Islet of Langerhans (tissue), 1 donor: ENCODE data around the gene THSD1.

ENCODE experiments used
- FAIRE-seq: peaks from one replicate; lab custom pipeline; 2011; peaks lifted over from hg19 to GRCh38; lab: Jason Lieb, UNC

The THSD1 gene, protein sequence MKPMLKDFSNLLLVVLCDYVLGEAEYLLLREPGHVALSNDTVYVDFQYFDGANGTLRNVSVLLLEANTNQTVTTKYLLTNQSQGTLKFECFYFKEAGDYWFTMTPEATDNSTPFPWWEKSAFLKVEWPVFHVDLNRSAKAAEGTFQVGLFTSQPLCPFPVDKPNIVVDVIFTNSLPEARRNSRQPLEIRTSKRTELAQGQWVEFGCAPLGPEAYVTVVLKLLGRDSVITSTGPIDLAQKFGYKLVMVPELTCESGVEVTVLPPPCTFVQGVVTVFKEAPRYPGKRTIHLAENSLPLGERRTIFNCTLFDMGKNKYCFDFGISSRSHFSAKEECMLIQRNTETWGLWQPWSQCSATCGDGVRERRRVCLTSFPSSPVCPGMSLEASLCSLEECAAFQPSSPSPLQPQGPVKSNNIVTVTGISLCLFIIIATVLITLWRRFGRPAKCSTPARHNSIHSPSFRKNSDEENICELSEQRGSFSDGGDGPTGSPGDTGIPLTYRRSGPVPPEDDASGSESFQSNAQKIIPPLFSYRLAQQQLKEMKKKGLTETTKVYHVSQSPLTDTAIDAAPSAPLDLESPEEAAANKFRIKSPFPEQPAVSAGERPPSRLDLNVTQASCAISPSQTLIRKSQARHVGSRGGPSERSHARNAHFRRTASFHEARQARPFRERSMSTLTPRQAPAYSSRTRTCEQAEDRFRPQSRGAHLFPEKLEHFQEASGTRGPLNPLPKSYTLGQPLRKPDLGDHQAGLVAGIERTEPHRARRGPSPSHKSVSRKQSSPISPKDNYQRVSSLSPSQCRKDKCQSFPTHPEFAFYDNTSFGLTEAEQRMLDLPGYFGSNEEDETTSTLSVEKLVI

DNA sequence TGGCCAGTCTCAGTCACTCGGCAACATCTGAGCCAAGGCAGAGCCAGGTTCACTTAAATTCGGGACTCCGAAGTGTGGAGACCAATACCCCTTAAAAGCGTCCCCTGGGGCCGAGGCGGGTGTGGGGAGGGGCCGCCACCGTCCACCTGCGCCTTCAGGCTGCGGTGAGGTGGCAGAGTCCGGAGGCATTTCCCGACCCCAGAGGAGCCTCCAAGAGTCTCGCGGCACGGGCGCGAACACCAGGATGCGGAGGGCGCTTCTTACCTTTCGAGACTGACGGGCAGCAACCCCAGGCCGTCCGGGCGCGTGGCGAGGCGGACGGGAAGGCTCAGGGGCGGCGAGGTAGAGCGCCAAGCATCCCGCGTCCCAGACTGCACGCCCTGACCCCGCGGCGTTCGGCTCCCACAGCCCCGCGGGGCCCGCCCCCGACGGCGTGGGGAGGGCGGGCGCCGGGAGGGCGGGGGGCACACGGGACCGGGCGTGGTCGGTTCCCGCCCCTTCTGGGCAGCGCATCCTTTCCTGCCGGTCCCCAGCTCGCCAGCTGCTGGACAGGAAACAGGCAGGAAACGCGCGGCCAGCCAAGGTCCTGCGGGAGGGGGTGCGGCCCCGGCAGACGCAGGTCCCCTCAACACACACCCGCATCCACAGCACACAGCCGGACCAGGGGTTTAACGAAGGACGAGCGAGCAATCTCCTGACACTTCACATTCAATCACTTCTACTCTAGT lies at the start of gene THSD1:
Gene THSD1, minus strand, starts transcription at position 406 of the 728 bp plus-strand sequence. CDS start 3,572 bp downstream, outside the sequence.
- FAIRE-seq, result no peak

DNA sequence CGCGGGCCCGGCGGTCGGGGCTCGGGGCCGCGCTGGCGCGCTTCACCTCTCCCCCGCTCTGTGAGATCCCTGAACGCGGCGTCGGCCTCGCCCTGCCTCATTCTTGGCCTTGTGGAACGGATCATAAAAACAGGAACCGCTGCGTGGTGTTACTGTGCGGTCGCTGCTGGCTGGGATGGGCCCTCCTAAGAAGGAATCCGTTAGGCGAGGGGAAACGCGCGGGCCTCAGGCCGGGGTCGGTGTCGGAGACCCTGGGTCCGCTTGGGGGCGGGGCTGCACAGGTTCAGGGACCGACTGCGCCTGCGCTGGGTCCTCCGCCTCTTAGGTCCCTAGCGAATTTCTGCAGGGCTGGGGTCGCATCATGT lies 49.7 kb upstream of the THSD1 start:
- FAIRE-seq, result no peak

DNA sequence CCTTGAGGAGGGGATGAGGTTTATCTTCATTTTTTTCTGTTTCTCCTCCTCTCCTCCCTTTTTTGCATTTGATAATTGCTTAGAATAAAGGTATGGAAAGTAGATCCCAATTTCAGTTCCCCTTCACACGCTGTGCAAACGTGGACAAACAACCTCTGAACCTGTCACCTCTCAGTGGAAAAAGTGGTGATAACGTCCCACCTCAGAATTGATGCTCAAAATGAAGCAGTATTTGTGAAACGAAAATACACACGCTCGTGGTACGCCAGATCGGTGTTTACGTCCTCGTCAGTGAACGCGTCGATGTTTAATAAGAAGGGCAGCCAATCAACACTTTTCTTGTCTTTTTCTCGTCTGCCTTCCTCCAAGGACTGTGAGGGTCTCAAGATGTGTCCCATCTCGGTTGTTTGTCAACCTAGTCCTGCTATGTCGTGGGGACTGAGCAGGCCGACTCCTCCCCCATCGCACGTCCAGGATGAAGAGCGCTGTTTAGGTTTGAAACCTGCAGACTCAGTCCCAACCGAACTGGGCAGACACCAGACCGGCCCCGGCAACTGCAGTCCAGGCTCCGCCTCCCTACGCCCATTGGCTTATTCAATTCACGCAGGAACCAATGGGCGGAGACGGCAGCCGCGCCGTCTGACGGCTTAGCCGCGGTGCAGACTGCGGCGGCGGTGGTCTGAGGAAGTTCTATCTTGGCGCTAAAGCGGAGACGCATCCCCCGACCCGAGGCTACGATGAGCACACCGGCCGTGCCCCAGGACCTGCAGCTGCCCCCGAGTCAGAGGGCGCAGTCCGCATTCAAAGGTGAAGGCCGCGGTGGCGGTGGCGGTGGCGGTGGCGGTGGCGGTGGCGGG lies 49.1 kb upstream of the THSD1 start, which contains the start of gene CKAP2:
Gene CKAP2, plus strand, starts transcription at position 659 of the 857 bp plus-strand sequence. Its CDS starts 79 bp downstream, at position 738.
- no peak for FAIRE-seq

DNA sequence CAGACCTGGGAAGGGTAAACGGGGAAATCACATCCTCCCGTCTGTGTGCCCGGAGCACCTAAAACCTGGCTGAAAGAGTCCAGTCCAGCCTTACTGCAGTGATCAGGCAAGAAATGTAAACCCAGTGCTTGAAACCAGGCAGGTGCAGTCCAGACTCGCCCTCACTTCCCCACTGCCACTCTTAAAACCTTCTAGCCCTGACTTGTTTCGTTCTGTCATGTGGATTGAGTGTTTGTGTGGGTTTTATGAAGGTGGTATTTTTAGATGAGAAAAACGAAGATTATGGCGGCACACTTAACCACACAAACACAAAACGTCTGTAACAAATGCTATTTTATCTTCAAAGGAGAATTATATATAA lies 48.5 kb upstream of the THSD1 start:
- no peak for FAIRE-seq

DNA sequence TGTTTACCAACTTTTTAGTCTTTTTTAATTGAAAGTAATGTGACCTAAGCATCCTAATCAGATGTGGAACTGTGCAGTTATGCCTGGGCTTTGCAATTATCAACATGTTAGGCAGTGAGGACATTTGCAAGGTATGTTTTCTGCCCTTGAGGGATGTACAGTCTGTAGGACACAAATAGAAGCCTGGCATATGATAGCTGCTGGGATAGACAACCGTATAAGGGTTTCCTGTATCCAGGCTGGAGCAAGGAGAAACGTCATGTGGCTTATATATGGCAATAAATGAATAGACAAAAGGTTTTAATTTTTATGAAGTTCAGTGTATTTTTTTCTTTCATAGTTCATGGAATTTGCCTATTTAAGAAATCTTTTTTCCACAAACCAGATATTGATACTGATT lies 46.5 kb upstream of the THSD1 start:
- no peak for FAIRE-seq

DNA sequence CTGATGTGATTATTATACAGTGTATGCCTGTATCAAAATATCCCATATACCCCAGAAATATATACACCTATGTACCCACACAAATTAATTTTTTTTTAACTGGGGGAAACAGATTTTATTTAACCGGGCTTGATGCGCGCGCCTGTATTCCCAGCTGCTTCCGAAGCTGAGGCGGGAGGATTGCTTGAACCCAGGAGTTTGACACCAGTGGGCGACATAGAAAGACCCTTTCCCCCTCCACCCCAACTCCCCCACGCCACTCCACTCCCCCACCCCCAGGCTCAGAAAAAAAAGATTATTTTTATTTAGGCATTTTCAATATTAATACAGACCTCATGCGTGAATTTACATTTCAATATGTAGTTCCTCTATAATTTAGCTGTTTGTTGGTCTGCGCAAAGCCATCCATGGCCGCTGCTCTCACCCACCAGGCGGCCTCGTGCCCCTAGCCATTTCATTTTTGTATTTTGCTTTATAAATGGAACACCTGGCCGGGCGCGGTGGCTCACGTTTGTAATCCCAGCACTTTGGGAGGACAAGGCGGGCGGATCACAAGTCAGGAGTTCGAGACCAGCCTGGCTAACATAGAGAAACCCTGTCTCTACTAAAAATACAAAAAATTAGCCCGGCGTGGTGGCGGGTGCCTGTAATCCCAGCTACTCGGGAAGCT lies 45.3 kb upstream of the THSD1 start:
- no peak for FAIRE-seq

DNA sequence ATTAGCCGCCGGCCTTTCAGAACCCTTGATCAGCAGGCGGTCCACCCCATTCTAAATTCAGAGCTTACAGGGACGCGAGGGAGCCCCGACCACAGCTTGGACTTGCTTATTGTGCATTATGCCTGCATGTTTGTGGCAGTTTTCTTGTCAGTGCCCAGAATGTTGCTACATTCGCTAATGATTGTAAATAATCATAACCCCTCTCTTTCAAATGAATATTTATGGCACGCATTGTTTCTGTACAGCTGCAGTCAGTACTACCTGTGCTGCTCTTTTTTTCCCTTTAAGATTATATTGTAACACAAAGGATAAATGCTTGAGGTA lies 44.8 kb upstream of the THSD1 start:
- no peak for FAIRE-seq

DNA sequence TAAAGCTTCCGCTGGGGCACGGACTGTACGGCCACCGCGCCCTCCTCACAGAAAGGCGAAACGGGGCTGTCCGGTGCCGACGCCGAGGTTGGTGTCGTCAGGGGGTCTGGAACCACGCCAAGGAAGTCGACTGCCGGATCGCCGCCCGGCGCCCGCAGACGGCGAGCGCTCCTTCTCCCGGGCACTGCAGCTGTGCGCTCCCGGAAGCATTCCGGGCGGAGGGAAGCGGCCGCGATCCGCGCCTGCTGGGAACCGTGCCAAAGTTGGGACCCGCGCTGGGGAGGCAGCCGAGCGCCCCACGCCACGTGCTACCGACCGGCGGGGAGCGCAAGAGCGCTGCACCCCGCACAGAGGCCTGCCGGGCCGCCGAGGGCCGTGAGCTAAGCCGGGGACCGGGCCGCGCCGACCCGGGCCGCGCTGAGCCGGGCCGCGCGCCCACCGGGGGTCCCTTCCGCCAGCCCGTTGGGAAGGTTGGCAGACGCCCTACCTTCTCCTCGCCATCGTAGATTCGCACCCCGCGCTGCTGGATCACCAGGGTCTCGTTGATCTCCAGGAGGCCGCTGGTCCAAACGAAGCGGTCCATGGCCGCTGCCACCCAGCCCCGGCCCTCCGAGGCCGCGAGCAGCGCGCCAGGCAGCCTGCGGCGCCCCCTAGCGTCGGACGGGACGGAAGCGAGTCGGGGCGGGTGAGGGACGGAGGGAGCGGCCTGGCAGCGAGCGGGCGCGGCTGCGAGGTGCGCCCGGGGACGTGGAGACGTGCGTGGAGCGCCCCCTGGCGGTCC lies 44.2 kb upstream of the THSD1 start, which contains the start of gene VPS36:
Gene VPS36, minus strand, starts transcription at position 623 of the 781 bp plus-strand sequence. Its CDS starts 40 bp downstream, at position 583.
- FAIRE-seq, result no peak

DNA sequence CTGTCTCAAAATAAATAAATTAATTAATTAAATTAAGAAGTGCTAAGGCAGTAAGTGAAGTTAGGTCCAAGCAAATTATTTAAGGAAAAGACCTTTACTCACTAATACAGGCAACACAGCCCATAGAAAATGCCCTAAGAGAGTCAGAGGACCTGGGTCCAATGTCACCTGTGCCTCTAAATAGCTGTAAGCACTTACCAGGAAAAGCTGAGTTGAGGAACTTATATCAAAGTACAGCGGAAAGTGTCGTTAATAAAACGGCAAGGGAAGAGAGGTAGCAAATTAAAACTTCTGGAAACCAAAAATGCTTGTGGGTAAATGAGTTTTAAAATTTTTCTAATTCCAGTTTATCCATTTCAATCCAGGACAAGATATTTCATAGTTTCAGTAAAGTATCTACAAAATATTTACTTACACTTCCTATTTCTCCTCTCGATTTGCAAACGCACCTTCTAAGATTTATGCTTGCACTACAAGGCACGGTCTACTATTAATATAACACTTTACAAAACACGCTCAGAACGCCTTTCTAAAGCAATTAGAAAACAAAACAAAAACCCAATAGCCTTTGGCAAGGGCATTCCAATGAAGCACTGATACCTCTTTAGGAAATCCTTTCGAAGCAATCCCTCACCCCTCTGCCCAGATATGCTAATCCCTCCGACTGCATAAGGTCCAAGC lies 43.5 kb upstream of the THSD1 start:
- FAIRE-seq, result no peak

DNA sequence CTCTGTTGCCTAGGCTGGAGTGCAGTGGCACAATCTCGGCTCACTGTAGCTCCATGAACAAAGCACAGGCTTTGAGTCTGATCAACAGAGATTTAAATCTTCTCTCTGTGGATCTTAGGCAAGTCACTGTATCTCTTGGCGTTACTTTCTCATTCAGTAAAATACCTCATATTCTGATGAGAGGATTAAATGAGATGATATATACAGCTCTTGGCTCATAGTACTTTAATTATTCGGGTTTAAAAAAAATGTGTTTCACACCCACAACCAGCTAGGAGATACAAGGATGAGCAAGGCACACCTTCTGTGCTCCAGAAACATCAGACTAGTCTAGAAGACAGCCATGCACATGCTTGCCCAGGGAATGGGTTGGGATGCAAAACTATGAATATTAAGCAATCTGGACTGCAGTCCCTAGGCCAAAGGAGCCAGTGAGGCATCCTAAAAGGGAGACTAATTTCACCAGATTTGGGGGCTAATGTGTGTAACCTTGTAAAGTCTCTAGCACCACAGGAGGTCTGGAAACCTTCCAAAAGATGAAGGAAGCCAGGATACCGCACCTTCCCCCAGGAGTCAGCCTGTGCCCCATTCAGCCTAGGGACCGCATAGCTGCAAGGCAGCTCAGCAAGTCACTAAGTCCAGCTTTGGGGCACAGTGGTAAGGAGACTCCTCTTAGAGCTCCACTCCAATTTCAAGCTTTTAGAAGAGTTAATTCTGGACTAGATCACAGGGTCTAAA lies 42.0 kb upstream of the THSD1 start:
- no peak for FAIRE-seq

DNA sequence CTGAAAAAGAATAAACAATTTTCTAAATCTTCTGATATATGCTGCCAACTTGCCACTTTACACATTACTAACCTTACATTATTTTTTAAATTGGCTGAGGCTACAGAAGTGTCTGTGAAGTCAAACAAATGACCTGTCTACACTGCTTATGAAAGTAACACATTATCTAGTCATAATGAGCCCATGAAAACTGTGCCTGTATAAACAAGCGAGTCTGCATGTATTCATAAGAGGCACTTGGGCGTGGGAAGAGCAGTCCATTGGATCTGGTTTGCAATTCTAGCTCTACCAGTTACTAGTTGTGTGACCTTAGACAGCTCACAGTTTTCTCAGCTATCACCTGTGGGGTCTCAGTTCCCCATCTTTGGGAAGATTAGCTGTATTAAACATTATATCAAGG lies 41.4 kb upstream of the THSD1 start:
- FAIRE-seq, result peak; percentile 33

DNA sequence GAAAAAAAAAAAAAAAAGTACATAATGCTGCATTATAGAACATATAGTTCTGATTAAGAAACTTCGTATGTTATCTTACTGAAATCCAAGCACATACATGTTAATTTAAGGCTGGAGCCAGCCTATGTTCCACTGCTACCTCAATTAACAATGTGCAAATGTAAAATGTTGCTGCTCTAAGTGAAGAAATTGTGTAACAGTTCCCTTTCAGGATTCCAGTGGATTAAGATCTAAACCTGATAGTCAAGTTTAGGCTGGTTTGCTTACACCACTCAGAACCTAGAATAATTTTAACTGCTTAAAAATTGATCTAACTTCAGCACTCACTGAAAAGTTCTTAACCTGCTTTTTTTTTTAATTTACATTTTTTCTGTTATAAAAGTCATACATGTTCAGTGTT lies 40.3 kb upstream of the THSD1 start:
- no peak for FAIRE-seq

DNA sequence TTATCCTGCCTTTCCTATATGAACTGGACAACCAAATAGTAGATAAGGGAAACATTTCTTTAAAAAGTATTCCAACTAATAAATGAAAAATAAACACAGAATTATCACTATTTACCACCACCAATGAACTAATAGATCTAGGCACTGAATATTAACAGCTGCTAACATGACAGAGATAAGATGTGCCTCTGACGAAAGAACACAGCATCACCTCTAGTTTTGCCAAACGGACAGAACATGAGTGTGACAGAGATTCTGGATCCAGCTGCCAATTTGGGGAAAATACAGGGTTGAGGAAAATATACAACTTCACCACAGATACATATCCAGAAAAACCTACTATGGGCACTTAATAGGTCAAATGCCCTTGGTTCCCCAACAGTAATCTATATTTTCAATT lies 26.5 kb upstream of the THSD1 start:
- no peak for FAIRE-seq

DNA sequence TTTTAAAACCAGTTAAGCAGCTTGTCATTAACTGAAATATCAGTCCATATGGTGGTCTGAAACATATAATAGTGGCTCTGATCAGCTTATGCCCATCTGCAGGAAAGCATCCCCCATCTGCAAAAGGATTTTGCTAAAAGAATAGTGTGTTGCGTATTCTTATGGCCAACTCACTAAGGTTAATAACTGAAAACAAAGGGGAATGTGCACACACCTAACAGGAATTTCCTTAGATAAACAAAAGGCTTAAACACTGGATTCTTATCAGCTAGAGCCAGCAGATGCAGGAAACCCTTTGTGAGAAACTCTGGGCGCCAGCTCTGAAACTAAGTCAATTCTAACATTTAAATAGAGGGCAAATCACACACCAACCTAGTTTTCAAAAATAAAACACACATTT lies 22.3 kb upstream of the THSD1 start:
- FAIRE-seq, result no peak

DNA sequence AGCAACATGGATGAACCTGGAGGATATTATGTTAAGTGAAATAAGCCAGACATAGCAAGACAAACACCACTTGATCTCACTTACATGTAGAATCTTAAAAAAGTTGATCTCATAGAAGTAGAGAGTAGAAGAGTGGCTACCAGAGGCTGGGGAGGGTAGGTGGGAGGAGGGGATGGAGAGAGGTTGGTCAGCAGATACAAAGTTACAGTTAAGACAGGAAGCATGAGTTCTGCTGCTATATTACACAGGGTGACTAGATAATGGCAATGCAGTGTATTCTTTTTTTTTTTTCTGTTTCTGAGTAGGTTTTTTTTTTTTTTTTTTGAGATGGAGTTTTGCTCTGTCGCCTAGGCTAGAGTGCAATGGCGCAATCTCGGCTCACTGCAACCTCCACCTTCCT lies 15.2 kb upstream of the THSD1 start:
- FAIRE-seq, result no peak

DNA sequence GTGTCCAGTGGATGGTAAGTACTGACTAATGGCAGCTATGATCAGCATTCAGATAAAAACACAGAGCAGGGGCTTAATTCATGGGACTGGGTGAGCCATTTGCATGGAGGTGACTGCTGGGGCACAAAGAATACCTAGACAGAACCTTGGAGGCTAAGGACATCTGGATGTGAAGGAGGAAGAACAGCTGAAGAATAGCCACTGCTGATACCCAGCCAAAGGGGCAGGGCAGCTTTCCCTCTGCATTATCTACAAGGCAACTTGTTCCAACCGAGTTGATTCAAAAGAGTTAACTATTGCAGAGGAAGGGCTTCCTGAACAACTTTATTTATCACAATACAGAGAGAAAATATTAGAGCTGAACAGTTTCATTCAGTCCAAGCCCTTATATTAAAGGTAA lies 13.1 kb upstream of the THSD1 start:
- no peak for FAIRE-seq

DNA sequence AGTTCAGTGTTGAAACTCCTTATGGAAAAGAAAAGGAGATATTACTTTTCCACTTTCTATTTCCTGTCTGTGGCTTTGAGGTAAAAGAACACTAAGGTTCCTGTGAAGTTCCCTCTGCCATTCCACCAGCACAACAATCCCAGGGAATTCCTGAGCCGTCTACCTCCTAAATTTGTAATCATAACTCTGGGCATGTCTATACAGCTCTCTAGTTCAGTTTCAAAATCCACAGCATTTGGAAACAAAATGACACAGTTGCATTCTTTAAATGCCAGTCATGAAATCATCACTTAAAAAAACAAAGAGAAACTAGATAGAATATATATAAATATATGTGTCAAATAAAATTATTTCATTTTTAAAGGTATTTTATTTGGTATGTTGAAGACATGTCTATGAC lies 9.0 kb upstream of the THSD1 start:
- FAIRE-seq, result no peak

DNA sequence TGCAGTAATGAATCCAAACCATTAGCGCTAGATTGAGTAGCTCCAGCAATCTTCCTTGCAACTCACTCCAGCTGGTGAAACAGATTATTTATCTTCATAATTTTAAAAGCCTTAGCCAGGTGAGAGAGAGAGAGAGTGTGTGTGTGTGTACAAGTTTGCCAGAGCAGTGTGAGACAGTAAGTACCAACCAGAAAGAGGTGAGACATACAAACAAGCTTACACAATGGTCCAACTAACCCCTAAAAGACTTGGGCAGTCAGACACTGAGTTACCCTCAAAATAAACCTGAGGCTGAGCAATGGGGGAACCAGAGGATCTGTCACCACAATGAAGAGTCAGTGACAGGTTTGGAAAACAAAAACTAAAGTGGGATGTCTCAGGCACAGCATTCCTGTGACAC lies 8.1 kb upstream of the THSD1 start:
- FAIRE-seq, result no peak

DNA sequence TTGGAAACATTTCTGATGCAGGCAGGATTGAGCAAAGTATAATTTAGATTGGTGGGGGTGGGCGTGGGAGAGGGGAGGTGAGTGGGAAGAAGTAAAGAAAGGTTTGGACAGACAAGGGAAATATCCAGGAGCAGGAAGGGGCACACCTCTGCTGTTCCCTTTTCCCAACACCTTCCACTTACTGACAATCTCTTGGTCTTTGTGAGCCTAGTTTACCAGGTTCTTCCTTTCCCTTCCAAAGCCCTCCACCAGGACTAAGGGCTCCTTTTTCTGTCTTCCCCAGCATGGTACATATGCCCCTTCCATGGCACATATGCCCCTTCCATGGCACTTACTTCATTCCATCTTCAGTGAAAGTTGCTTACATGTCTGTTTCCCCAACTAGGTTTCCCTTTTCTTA lies 6.2 kb upstream of the THSD1 start:
- FAIRE-seq, result no peak
